ENCODE results near the gene OR14I1.
"Not testable (repeated sequence)": the region's sequence is repeated elsewhere in the genome, so short reads cannot be mapped to it uniquely, and the experiment has no call there.

Gene OR14I1

DNA sequence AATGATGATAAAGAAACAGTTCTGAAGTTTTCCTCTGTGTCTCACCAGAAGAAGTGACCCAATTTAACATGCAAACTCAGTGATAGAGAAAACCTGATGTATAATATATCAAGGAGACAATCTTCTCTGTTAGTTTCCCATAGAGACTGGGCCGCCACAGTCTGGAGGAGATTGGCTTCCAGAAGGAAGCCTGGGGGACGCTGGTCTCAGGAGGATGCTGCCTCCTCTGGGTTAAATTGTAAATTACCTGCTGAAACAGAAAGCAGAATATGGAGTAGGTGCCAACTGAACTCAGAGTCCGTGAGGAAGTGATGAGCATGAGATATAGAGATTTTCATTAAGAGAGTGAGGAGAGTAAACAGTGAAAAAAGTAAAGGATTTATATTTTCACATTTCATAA, 15.8 kb downstream of the OR14I1 start:
- no peak for DNase-seq

DNA sequence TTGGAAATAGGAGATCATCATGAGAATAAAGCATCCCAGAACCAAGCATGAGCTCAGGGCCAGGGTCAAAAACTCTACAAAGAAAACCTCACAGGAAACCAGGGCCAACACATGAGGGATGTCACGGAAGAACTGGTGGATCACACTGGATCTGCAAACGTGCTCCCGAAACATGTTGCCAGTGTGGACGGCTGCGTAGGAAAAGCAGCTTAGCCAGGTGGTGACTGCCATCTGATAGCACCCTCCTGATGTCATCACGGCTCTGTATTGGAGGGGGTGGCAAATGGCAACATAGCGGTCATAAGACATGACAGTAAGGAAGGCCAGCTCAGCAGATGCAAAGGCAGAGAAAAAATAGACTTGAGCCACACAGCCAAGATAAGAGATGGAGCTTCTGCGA, 20.9 kb downstream of the OR14I1 start:
- no peak for DNase-seq

DNA sequence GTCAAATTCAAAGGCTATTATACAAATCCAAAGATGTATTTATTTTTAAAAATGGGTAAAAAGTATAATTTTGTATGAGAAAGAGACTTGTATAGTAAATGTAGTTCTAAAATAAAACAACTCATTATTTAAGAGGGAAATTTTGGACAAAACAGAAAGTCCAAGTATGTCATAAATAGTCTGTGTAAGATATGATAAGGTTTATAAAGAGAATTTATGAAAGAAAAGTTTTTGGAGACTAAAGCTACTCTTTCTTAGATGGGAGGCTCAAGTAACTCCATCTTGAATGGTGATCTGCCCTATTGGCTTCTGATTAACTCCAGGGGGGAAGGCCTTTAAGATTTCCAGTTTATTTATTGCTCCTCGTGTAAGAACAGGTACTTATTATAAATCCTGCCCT, 32.6 kb downstream of the OR14I1 start:
- no peak for DNase-seq

GRCh38 chr1:248663453-248664328, 38.9 kb downstream of the OR14I1 start:
- DNase-seq = not testable (repeated sequence)

- DNase-seq = not testable (repeated sequence)
Measured at GRCh38 chr1:248656797-248657196, 45.8 kb downstream of the OR14I1 start.

DNA sequence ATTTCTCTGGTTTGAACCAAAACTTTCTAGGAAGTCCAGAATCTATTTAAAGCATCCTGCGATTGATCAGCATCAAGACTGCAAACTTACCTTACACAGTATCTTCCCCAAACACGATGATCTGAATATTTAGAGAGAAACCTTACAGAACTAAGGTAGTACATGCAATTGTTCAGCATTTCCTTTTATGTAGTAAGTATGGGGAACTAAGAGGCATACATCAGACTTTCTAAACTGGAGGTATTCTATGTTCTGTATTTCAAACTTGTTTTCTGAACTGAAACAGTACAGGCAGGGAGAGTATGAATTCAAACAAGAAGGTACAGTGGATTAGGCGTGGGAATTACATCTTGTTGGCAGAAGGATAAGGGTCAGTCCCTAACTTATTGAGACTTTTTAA, 47.2 kb downstream of the OR14I1 start, which contains the start of gene OR2T27:
OR2T27 (minus strand) TSS at position 175 of the 400 bp plus-strand sequence. CDS start 4,644 bp downstream, outside the sequence.
- DNase-seq = not testable (repeated sequence)
